Astrocyte (in vitro differentiated cells and primary cell): ENCODE measurements around the gene PRKD2. TPM values are rescaled to one million over a fixed set of nuclear protein-coding genes. Genes with fewer than 3 reads are reported as not detected.

Experiments used
- DNase-seq: peaks from one replicate; pipeline ENCODE4 v3.0.0-alpha.2; 2010; ENCODE audit warnings: low read depth
- FAIRE-seq: peaks from 2 replicates; lab custom pipeline; 2011; peaks lifted over from hg19 to GRCh38; lab: Jason Lieb, UNC
- H2AFZ ChIP-seq: 2 replicates; pipeline ENCODE4 v1.6.0; 2012; ENCODE audit warnings: low read depth, low read length, inconsistent platforms
- H3K27ac ChIP-seq: 2 replicates; pipeline ENCODE4 v1.5.1; 2011; ENCODE audit warnings: low read depth, low read length, inconsistent platforms
- H3K27me3 ChIP-seq: 2 replicates; pipeline ENCODE4 v1.6.0; 2011; ENCODE audit warnings: low read length, inconsistent platforms; ENCODE audit not compliant: insufficient read depth
- H3K36me3 ChIP-seq: 2 replicates; pipeline ENCODE4 v1.5.1; 2011; ENCODE audit warnings: low read length, inconsistent platforms; ENCODE audit not compliant: insufficient read depth
- H3K4me1 ChIP-seq: 2 replicates; pipeline ENCODE4 v1.5.1; 2011; ENCODE audit warnings: low read length, inconsistent platforms; ENCODE audit not compliant: insufficient read depth
- H3K4me2 ChIP-seq: 2 replicates; pipeline ENCODE4 v1.6.0; 2012; ENCODE audit warnings: low read length, inconsistent platforms
- H3K4me3 ChIP-seq: 2 replicates; pipeline ENCODE4 v1.5.1; 2011; ENCODE audit warnings: low read depth, mild to moderate bottlenecking, low read length, inconsistent platforms; ENCODE audit not compliant: insufficient read depth
- H3K79me2 ChIP-seq: 2 replicates; pipeline ENCODE4 v1.6.0; 2012; ENCODE audit warnings: mild to moderate bottlenecking, low read length, inconsistent platforms; ENCODE audit not compliant: insufficient read depth
- H3K9ac ChIP-seq: 2 replicates; pipeline ENCODE4 v1.6.0; 2012; ENCODE audit warnings: mild to moderate bottlenecking, low read length, inconsistent platforms
- H3K9me3 ChIP-seq: 2 replicates; pipeline ENCODE4 v1.5.1; 2012; ENCODE audit warnings: low read depth, mild to moderate bottlenecking, low read length, inconsistent platforms; ENCODE audit not compliant: insufficient read depth
- H4K20me1 ChIP-seq: 2 replicates; pipeline ENCODE4 v1.6.0; 2012; ENCODE audit warnings: low read length, inconsistent platforms; ENCODE audit not compliant: insufficient read depth
- H3K27ac Mint-ChIP-seq: one replicate; pipeline ENCODE4 v1.8.0; 2021; ENCODE audit warnings: mild to moderate bottlenecking, mixed read lengths; ENCODE audit not compliant: unreplicated experiment
- H3K27me3 Mint-ChIP-seq: one replicate; pipeline ENCODE4 v1.8.0; 2021; ENCODE audit warnings: low read depth, mixed read lengths; ENCODE audit not compliant: unreplicated experiment
- H3K36me3 Mint-ChIP-seq: one replicate; pipeline ENCODE4 v1.8.0; 2021; ENCODE audit warnings: low read depth, mixed read lengths; ENCODE audit not compliant: unreplicated experiment
- H3K4me1 Mint-ChIP-seq: one replicate; pipeline ENCODE4 v1.8.0; 2021; ENCODE audit warnings: low read depth, mixed read lengths; ENCODE audit not compliant: unreplicated experiment
- H3K4me3 Mint-ChIP-seq: one replicate; pipeline ENCODE4 v1.8.0; 2021; ENCODE audit warnings: mild to moderate bottlenecking, moderate library complexity, mixed read lengths; ENCODE audit not compliant: unreplicated experiment
- H3K9me3 Mint-ChIP-seq: one replicate; pipeline ENCODE4 v1.8.0; 2021; ENCODE audit warnings: mild to moderate bottlenecking, mixed read lengths; ENCODE audit not compliant: unreplicated experiment
- CTCF ChIP-seq: IDR thresholded peaks from 2 replicates; pipeline ENCODE4 v1.5.1; 2011; ENCODE audit warnings: low read depth, mild to moderate bottlenecking, inconsistent platforms, low read length, moderate library complexity; ENCODE audit not compliant: insufficient read depth
- EZH2 ChIP-seq: IDR thresholded peaks from 2 replicates; pipeline ENCODE4 v1.6.1; 2012; ENCODE audit warnings: mild to moderate bottlenecking, low read length, inconsistent platforms; ENCODE audit not compliant: insufficient read depth
- total RNA-seq: library from RNA; stranded (reverse); gene quantifications from 2 replicates; pipeline ENCODE4 v1.2.1, GENCODE V29; 2021

Gene PRKD2
- total RNA-seq, 1 donor from 2014 or later: 54.6 TPM

- Histone ChIP-seq H3K27ac (no peak overlapping the region), H3K79me2 (peaks cover 32% of the 10 kb centered on the region), H3K36me3 (peaks cover 11% of the 10 kb centered on the region), H3K4me2 (no peak overlapping the region), H3K4me1 (peaks cover 32% of the 10 kb centered on the region), H3K4me3 (no peak overlapping the region), H4K20me1 (peaks cover 31% of the 10 kb centered on the region), H3K27me3 (no peaks in the 10 kb centered on the region), H2AFZ (no peak overlapping the region), H3K9ac (no peak overlapping the region), H3K9me3 (no peaks in the 10 kb centered on the region)
- FAIRE-seq: no peak
- no peaks in the 10 kb centered on the region for H3K9me3 Mint-ChIP-seq
- no peaks in the 10 kb centered on the region for H3K27me3 Mint-ChIP-seq
- DNase-seq: no peak
- H3K4me1 Mint-ChIP-seq: peaks cover 10% of the 10 kb centered on the region
- TF ChIP-seq CTCF (no peak), EZH2 (no peak)
- peaks cover 9% of the 10 kb centered on the region for H3K36me3 Mint-ChIP-seq
- H3K4me3 Mint-ChIP-seq: peak overlapping the region; percentile 28
- no peak overlapping the region for H3K27ac Mint-ChIP-seq
These were observed 2.2 kb upstream of the PRKD2 start for GRCh38 chr19:46718934-46719622.

GRCh38 chr19:46718157-46718933, 1.4 kb upstream of the PRKD2 start:
- Histone ChIP-seq H2AFZ (no peak overlapping the region), H3K27me3 (no peaks in the 10 kb centered on the region), H4K20me1 (peaks cover 26% of the 10 kb centered on the region), H3K4me1 (peaks cover 32% of the 10 kb centered on the region), H3K4me2 (peak overlapping the region; percentile 100), H3K27ac (no peak overlapping the region), H3K36me3 (peaks cover 6% of the 10 kb centered on the region), H3K9me3 (no peaks in the 10 kb centered on the region), H3K79me2 (peaks cover 35% of the 10 kb centered on the region), H3K9ac (no peak overlapping the region), H3K4me3 (no peak overlapping the region)
- TF ChIP-seq EZH2: no peak
- no peak for TF ChIP-seq CTCF
- Mint-ChIP-seq H3K4me3 (peak overlapping the region; percentile 83), H3K27ac (peak overlapping the region; percentile 41), H3K36me3 (peaks cover 6% of the 10 kb centered on the region), H3K4me1 (peaks cover 10% of the 10 kb centered on the region), H3K9me3 (no peaks in the 10 kb centered on the region), H3K27me3 (no peaks in the 10 kb centered on the region)
- FAIRE-seq (no peak), DNase-seq (no peak)
